Adrenal gland (tissue), 12 donors: ENCODE data around the gene MEPCE. TPM values are rescaled to one million over a fixed set of nuclear protein-coding genes. Genes with fewer than 3 reads are reported as not detected.

Experiments
- DNase-seq, 7 donors: peaks; one replicate each; pipeline ENCODE4 v3.0.0-alpha.2; 2019 to 2020
- H3K27ac ChIP-seq, 5 donors: fragments of 200-600 bp; sonication (generic) in 4 of 5; 1 replicate in 3 of 5; 2 replicates in 2 of 5; pipeline versions ENCODE4 v1.5.1 to v1.8.0; 2016 to 2020; ENCODE audit warnings: mild to moderate bottlenecking in 1 of 5
- H3K27me3 ChIP-seq: fragments of 200-600 bp; 2 replicates; pipeline ENCODE4 v1.8.0; 2021
- H3K36me3 ChIP-seq, 2 donors: fragments of 200-600 bp; replicated peaks in 1 of 2; 1 replicate in 1 of 2; 2 replicates in 1 of 2; pipeline versions ENCODE4 v1.5.1 to v1.8.0; 2018 to 2022
- H3K4me1 ChIP-seq, 2 donors: fragments of 200-600 bp; replicated peaks in 1 of 2; 1 replicate in 1 of 2; 2 replicates in 1 of 2; pipeline versions ENCODE4 v1.5.1 to v1.8.0; 2018 to 2021
- H3K4me3 ChIP-seq, 4 donors: fragments of 200-600 bp; sonication (generic) in 3 of 4; one replicate each; pipeline ENCODE4 v1.5.1; 2016 to 2018
- H3K9me3 ChIP-seq, 3 donors: fragments of 200-600 bp; sonication (generic) in 1 of 3; replicated peaks in 1 of 3; 1 replicate in 2 of 3; 2 replicates in 1 of 3; pipeline versions ENCODE4 v1.5.1 to v1.8.0; 2016 to 2021
- POLR2A ChIP-seq, 2 donors: fragments of 450-650 bp; IDR thresholded peaks; one replicate each; pipeline ENCODE4 v1.6.1; 2017; ENCODE audit warnings: antibody characterized with exemption in 2 of 2, mild to moderate bottlenecking in 2 of 2, moderate library complexity in 1 of 2
- WGBS, 4 donors: extraction: QIAGEN DNeasy Blood & Tissue Kit in 2 of 4; methylation state at CpG; one replicate each; pipeline versions ENCODE4 v1.1.5 to v1.1.7; 2013 to 2017; 5-methylcytosine and 5-hydroxymethylcytosine counted together
- intact Hi-C, 2 donors: fragments of 100-400 bp; cut with DNase I; formaldehyde crosslinking; loops; one replicate each; pipeline versions ENCODE4 v1.14.1 to v1.15.0; 2022 to 2023
- polyA plus RNA-seq, 3 donors: library from polyadenylated mRNA; stranded (reverse); fragments of 200-250 nt in 2 of 3; fragments of 350-450 nt in 1 of 3; fragmentation: Illumina TruSeq in 1 of 3; extraction: RNeasy Lipid Tissue Mini Kit (QIAGEN cat#74804) in 1 of 3; gene quantifications; one replicate each; pipeline ENCODE4 v1.2.3, GENCODE V29; 2013 to 2014
- total RNA-seq, 9 donors: library from RNA; depleted of rRNA in 4 of 9; stranded (reverse); fragments of >200 nt in 4 of 9; fragments of 120-200 nt in 1 of 9; fragmentation: NEBNext Ultra II Directional in 1 of 9; extraction: Animal tissue kit (Norgen Biotek cat#: 25700) in 1 of 9; gene quantifications; one replicate each; pipeline versions ENCODE4 v1.1.0 to v1.2.4, GENCODE V29; 2013 to 2023
- TF ChIP-seq, protein P1 (sequence below), 6 experiments: fragments of 450-650 bp in 4 of 6; fragments of 200-600 bp in 2 of 6; sonication (generic) in 1 of 6; IDR thresholded peaks; 1 replicate in 5 of 6; 2 replicates in 1 of 6; pipeline versions ENCODE4 v1.5.1 to v1.8.0; 2016 to 2021; ENCODE audit warnings: antibody characterized with exemption in 6 of 6, mild to moderate bottlenecking in 2 of 6, moderate library complexity in 1 of 6
- donor health status: healthy with polysubstance abuse.
- donor health status: Bipolar disorder and iron deficiency.
- donor health status: DM: yes; HTN: yes; CAD: no.
- donor health status: DM: no; HTN: no; CAD: no.
- donor health status: DM: no; HTN: no; CAD: no.
- donor health status: DM: yes; HTN: yes; CAD: no.

The MEPCE gene
- total and polyA plus RNA-seq, 12 donors: 24.8 to 76.8 (median 51.8) TPM

DNA sequence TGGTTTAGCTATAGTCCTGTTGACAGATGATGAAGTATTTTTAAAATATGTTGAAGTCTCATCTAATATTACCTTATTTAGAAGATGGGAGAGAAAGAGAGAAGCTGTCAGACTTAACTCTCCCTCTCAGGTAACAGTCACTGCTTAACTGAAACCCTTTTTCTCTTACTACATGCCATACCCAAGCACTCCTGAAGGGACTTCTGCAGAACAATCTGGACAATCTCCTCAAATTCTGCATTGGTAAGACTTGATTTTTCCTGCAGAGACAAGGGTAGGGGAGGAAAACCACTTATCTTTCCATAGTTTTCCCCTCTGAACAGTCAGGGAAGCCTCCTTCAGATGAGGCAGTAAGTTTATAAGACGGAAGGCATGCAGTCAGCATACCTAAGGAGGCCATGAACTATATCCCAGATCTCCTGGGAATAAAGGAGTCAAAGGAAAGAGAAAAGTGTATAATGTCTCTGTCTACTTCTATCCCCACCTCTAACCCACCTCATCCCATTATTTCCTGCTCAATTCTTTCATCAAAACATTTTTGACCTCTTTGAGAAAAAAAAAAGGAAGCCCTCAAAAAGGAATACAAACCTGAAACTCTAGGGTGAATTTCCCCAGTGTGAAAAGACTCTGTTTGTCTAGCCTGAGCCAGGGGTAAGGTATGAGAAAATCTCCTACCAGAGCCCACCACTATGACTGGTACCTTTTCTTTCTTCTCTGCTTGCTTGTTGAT, 10.5 kb upstream of the MEPCE start:
- H3K27ac ChIP-seq: no peak overlapping the region
- no peaks in the 10 kb centered on the region for H3K27me3 ChIP-seq
- TF ChIP-seq, protein P1, sequence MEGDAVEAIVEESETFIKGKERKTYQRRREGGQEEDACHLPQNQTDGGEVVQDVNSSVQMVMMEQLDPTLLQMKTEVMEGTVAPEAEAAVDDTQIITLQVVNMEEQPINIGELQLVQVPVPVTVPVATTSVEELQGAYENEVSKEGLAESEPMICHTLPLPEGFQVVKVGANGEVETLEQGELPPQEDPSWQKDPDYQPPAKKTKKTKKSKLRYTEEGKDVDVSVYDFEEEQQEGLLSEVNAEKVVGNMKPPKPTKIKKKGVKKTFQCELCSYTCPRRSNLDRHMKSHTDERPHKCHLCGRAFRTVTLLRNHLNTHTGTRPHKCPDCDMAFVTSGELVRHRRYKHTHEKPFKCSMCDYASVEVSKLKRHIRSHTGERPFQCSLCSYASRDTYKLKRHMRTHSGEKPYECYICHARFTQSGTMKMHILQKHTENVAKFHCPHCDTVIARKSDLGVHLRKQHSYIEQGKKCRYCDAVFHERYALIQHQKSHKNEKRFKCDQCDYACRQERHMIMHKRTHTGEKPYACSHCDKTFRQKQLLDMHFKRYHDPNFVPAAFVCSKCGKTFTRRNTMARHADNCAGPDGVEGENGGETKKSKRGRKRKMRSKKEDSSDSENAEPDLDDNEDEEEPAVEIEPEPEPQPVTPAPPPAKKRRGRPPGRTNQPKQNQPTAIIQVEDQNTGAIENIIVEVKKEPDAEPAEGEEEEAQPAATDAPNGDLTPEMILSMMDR (IDR thresholded peaks at IDR 0.05): no peak
- no peak for TF ChIP-seq POLR2A (IDR thresholded peaks at IDR 0.05)
- no peaks in the 10 kb centered on the region for H3K9me3 ChIP-seq
- 85 to 98% (median 93%) methylated on average over 1 of the region's 1 CpG for WGBS, 4 donors
- no peak overlapping the region for H3K4me3 ChIP-seq
- no peaks in the 10 kb centered on the region for H3K4me1 ChIP-seq
- DNase-seq: no peak
- H3K36me3 ChIP-seq: no peaks in the 10 kb centered on the region
- intact Hi-C loops: loop anchor here in 1 of 2 donors (10.0 kb wide), 1 partner anchor 64 kb away; the partner anchor contains the start of gene PILRB

DNA sequence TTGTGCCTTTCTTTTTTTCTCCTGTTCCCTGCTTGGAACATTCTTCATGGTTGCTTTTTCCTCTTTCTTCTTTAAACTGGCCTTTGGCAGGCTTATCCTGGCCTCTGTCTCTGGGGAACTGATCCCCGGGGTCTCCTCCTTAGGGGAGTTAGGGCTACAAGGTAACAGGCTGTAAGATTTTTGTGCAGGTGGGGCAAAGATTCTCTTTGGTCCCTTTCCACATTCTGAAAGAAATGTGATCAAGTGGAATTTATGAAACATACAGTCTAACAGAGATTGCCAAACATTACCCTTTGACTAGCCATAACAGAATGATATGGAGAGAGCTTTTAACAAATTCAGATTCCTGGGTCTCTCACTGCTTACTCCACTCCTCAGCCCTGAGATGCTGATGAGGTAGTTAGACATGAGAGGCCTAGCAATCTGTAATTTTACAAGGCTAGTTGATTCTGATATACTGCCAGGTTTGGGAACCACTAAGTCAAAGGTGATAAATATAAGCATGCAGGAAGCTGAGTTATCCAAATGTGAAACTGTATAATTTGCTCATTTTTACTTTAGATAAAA, 9.9 kb upstream of the MEPCE start:
- intact Hi-C loops: loop anchor here in 1 of 2 donors (10.0 kb wide), 1 partner anchor 65 kb away; the partner anchor contains the start of gene PILRB
- no peak for DNase-seq
- H3K27me3 ChIP-seq: no peaks in the 10 kb centered on the region

DNA sequence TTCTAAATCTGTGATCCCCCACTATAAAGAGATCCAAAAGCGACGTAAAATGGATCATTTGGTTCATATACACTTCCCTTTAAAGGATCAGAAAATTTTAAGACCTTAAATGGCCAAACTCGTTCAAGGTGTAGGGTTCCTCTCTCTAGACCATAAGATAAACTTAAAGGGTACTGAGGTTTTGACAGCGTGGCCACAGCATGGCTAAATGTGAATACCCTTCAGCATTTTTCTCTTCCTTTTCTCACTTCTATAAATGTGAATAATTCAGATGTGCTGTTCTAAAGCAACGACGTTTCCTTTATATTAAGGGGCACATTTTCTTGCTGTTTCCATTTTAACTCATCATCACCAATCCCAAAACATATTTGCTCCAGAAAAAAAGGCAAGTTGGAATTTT, 6.3 kb upstream of the MEPCE start:
- Histone ChIP-seq H3K9me3 (no peaks in the 10 kb centered on the region), H3K27me3 (no peaks in the 10 kb centered on the region), H3K4me1 (peaks cover 5% of the 10 kb centered on the region in 2 donors), H3K4me3 (no peak overlapping the region), H3K36me3 (no peaks in the 10 kb centered on the region), H3K27ac (no peak overlapping the region)
- TF ChIP-seq, protein P1 (IDR thresholded peaks at IDR 0.05): no peak
- TF ChIP-seq POLR2A (IDR thresholded peaks at IDR 0.05): no peak
- intact Hi-C loops: no loop called here
- no peak for DNase-seq
- WGBS, 4 donors: 74 to 87% (median 85%) methylated on average over 6 of the region's 6 CpGs

More for the DNA sequence above, 9.9 kb upstream of the MEPCE start:
- Histone ChIP-seq H3K4me1 (no peaks in the 10 kb centered on the region), H3K4me3 (no peak overlapping the region), H3K27ac (no peak overlapping the region), H3K36me3 (no peaks in the 10 kb centered on the region), H3K9me3 (no peaks in the 10 kb centered on the region)
- TF ChIP-seq POLR2A (IDR thresholded peaks at IDR 0.05): no peak
- TF ChIP-seq, protein P1 (IDR thresholded peaks at IDR 0.05): no peak
- WGBS, 4 donors: 67 to 84% (median 69%) methylated on average over 1 of the region's 1 CpG

GRCh38 chr7:100425347-100425746, 4.3 kb upstream of the MEPCE start:
- TF ChIP-seq POLR2A (IDR thresholded peaks at IDR 0.05): no peak
- TF ChIP-seq, protein P1 (IDR thresholded peaks at IDR 0.05): no peak
- H3K4me1 ChIP-seq: peaks cover 5% of the 10 kb centered on the region in 2 donors
- no peaks in the 10 kb centered on the region for H3K36me3 ChIP-seq
- DNase-seq: no peak
- H3K27ac ChIP-seq: no peak overlapping the region
- H3K27me3 ChIP-seq: no peaks in the 10 kb centered on the region
- H3K9me3 ChIP-seq: no peaks in the 10 kb centered on the region
- no peak overlapping the region for H3K4me3 ChIP-seq
- 30 to 87% (median 74%) methylated on average over 1 of the region's 1 CpG for WGBS, 4 donors
- intact Hi-C loops: no loop called here
